GM20000 (cell line): Measurements from ENCODE around the gene INPP5E.
A peak's percentile ranks its signal among the peaks of the same experiment; 100 is the strongest.

Experiments used
- DNase-seq: peaks from one replicate; pipeline ENCODE4 v3.0.0; 2012; ENCODE audit warnings: low spot score
- CTCF ChIP-seq: IDR thresholded peaks from 2 replicates; pipeline ENCODE4 v1.5.1; 2012; ENCODE audit warnings: mild to moderate bottlenecking, control low read depth; ENCODE audit errors: extremely low read depth, missing control alignments

The INPP5E gene

GRCh38 chr9:136485049-136486045, 45.7 kb upstream of the INPP5E start:
- TF ChIP-seq CTCF: peak; percentile 83
- peak; percentile 80 for DNase-seq

- TF ChIP-seq CTCF: no peak
- no peak for DNase-seq
These were observed 44.8 kb upstream of the INPP5E start for GRCh38 chr9:136484153-136485048.

- TF ChIP-seq CTCF: no peak
- peak; percentile 98 for DNase-seq
These were observed 44.0 kb upstream of the INPP5E start for GRCh38 chr9:136483589-136484152.

- TF ChIP-seq CTCF: no peak
These were observed 43.3 kb upstream of the INPP5E start, which contains the start of gene SEC16A for GRCh38 chr9:136482793-136483588. Gene SEC16A, minus strand, starts transcription at chr9:136483040. Its CDS starts 5,425 bp downstream, at chr9:136477615.

GRCh38 chr9:136482046-136482792, 42.6 kb upstream of the INPP5E start:
- no peak for DNase-seq
- no peak for TF ChIP-seq CTCF

More at GRCh38 chr9:136482793-136483588, 43.3 kb upstream of the INPP5E start, which contains the start of gene SEC16A:
- peak; percentile 100 for DNase-seq

GRCh38 chr9:136481558-136481957, 41.9 kb upstream of the INPP5E start:
- DNase-seq: no peak
- no peak for TF ChIP-seq CTCF
